Measurements from ENCODE around the gene CCR8. TPM values are rescaled to one million over a fixed set of nuclear protein-coding genes. Genes with fewer than 3 reads are reported as not detected.

CCR8 gene, protein sequence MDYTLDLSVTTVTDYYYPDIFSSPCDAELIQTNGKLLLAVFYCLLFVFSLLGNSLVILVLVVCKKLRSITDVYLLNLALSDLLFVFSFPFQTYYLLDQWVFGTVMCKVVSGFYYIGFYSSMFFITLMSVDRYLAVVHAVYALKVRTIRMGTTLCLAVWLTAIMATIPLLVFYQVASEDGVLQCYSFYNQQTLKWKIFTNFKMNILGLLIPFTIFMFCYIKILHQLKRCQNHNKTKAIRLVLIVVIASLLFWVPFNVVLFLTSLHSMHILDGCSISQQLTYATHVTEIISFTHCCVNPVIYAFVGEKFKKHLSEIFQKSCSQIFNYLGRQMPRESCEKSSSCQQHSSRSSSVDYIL
- polyA plus RNA-seq (2013): 0.07 TPM

DNA sequence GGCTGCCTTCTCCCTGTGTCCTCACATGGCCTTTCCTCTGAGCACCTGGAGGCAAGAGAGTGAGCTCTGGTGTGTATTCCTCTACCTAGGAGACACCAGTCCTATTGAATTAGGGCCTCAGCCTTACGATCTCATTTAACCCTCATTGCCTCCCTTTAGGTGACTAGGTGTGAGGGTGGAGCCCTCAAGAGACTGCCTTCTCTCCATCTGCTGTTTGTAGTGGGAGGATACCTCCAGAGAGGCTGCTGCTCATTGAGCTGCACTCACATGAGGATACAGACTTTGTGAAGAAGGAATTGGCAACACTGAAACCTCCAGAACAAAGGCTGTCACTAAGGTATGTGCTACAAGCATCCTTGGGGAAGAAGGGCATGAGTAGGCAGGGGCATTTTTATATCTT, at the start of gene CCR8:
Gene CCR8 (plus strand): TSS at position 217 of the 400 bp plus-strand sequence. CDS start 2,623 bp downstream, outside the sequence.
- Histone ChIP-seq H3K4me1 (ENCODE audit: control extremely low read depth in 1 of 4, control insufficient read depth in 4 of 4, insufficient read depth in 4 of 4, low read length in 3 of 4) (peaks cover 0 to 6% (median 0%) of the 10 kb centered on the region in 4 experiments), H3K4me3 (ENCODE audit: control insufficient read depth in 1 of 7, extremely low read depth in 1 of 7, insufficient read depth in 4 of 7, low read depth in 2 of 7, low read length in 6 of 7) (no peak within 1 kb of the TSS), H3K36me3 (ENCODE audit: control insufficient read depth in 4 of 4, insufficient read depth in 4 of 4, low read length in 3 of 4) (no peaks in the 10 kb centered on the region), H3K9me3 (ENCODE audit: control extremely low read depth in 1 of 5, control insufficient read depth in 4 of 5, insufficient read depth in 2 of 5, low read depth in 1 of 5, low read length in 4 of 5) (no peaks in the 10 kb centered on the region), H3K27ac (ENCODE audit: insufficient read depth in 1 of 2, low read depth in 1 of 2, low read length in 2 of 2, poor library complexity in 1 of 2, severe bottlenecking in 2 of 2) (no peak within 1 kb of the TSS), H3K27me3 (replicated peaks in 2 of 5; ENCODE audit: control insufficient read depth in 4 of 5, insufficient read depth in 5 of 5, low read length in 4 of 5) (peaks cover 0 to 1% (median 0%) of the 10 kb centered on the region in 5 experiments)
- DNase-seq: no peak
- POLR2A ChIA-PET: no interaction called here
- WGBS (ENCODE audit: insufficient coverage): no CpG with 5 or more reads among the region's 1 CpG
- CTCF ChIA-PET: no interaction called here

DNA sequence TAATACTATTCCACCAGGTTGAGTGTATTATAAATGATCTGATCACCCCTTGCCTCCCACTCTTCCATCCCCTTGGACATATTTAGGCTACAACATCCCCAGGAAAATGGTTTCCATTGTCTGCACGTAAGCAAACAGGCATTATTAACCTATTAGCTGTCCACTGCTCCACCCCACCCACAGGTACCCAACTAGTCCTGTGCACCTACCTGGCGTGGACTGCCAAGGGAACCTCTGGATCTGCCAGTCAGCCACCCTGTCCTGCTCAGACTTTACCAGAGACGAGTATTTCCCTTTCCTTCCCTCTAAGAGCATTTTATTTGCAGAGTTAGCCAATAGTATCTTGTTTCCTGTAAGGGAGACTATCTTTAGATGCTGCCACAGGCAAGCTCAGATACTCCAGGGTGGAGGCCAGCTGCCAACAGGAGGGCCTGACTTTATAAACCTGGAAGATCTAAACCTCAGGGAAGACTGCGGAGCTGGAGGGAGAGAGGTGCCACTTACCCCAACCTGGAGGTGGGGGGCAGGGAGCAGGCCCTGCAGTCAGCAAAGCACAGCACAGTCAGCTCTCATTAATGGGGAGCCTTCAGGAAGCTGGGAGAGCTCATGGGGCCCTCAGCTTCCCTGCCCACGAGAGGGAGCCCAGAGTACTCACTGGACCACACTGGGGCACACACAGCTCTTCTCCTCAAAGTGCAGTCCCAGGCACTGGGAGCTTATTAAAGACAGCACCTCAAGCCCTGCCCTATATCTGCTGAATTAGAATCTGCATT, 49.6 kb upstream of the CCR8 start, which contains the start of gene CX3CR1:
Gene CX3CR1 (minus strand): TSS at position 292 of the 773 bp plus-strand sequence. CDS start 13,527 bp downstream, outside the sequence.
- POLR2A ChIA-PET: no interaction called here

DNA sequence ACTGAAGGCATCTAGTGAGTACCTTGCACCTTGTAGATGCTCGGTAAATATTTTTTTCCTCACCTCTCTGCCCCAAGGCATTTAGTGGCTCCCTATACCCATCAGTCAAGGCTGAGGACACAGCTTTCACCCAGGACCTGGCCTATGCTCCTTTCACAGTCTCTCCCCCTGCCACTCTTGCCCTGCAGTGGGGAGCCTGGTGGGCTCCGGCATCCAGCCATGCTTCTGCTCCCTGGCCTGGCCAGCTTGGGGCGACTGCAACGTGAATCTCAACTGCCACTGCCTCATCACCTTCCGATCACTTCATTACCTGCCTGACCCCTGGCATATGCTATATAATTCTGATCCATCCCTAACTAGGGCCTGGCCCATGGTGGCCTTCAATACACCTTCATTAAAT, 48.9 kb upstream of the CCR8 start:
- H3K4me1 ChIP-seq (ENCODE audit: control extremely low read depth in 1 of 4, control insufficient read depth in 4 of 4, insufficient read depth in 4 of 4, low read length in 3 of 4): peaks cover 2 to 51% (median 26%) of the 10 kb centered on the region in 4 experiments
- WGBS (ENCODE audit: insufficient coverage): 94% methylated on average over 4 of the region's 5 CpGs
- no peaks in the 10 kb centered on the region for H3K36me3 ChIP-seq (ENCODE audit: control insufficient read depth in 4 of 4, insufficient read depth in 4 of 4, low read length in 3 of 4)
- H3K27ac ChIP-seq (ENCODE audit: insufficient read depth in 1 of 2, low read depth in 1 of 2, low read length in 2 of 2, poor library complexity in 1 of 2, severe bottlenecking in 2 of 2): no peak overlapping the region
- H3K4me3 ChIP-seq (ENCODE audit: control insufficient read depth in 1 of 7, extremely low read depth in 1 of 7, insufficient read depth in 4 of 7, low read depth in 2 of 7, low read length in 6 of 7): no peak overlapping the region
- no peaks in the 10 kb centered on the region for H3K27me3 ChIP-seq (replicated peaks in 2 of 5; ENCODE audit: control insufficient read depth in 4 of 5, insufficient read depth in 5 of 5, low read length in 4 of 5)
- no peaks in the 10 kb centered on the region for H3K9me3 ChIP-seq (ENCODE audit: control extremely low read depth in 1 of 5, control insufficient read depth in 4 of 5, insufficient read depth in 2 of 5, low read depth in 1 of 5, low read length in 4 of 5)
- ChIA-PET POLR2A (no interaction called here), CTCF (interaction anchor here (0.6 to 22.0 kb wide), 10 partner anchors 8 to 119 kb away, joined by 3 to 618 read pairs (median 4); partner anchors contain the start of gene XIRP1)
- DNase-seq: no peak

More for the DNA sequence above, 49.6 kb upstream of the CCR8 start, which contains the start of gene CX3CR1:
- CTCF ChIA-PET: interaction anchor here (0.6 to 22.0 kb wide), 15 partner anchors 8 to 1303 kb away, joined by 3 to 618 read pairs (median 4); partner anchors contain the start of gene XIRP1
- Histone ChIP-seq H3K27ac (ENCODE audit: insufficient read depth in 1 of 2, low read depth in 1 of 2, low read length in 2 of 2, poor library complexity in 1 of 2, severe bottlenecking in 2 of 2) (no peak within 1 kb of the TSS), H3K36me3 (ENCODE audit: control insufficient read depth in 4 of 4, insufficient read depth in 4 of 4, low read length in 3 of 4) (no peaks in the 10 kb centered on the region), H3K27me3 (replicated peaks in 2 of 5; ENCODE audit: control insufficient read depth in 4 of 5, insufficient read depth in 5 of 5, low read length in 4 of 5) (no peaks in the 10 kb centered on the region), H3K4me3 (ENCODE audit: control insufficient read depth in 1 of 7, extremely low read depth in 1 of 7, insufficient read depth in 4 of 7, low read depth in 2 of 7, low read length in 6 of 7) (peak within 1 kb of the TSS in 1 of 7 experiments; percentile 3), H3K4me1 (ENCODE audit: control extremely low read depth in 1 of 4, control insufficient read depth in 4 of 4, insufficient read depth in 4 of 4, low read length in 3 of 4) (peaks cover 2 to 51% (median 26%) of the 10 kb centered on the region in 4 experiments), H3K9me3 (ENCODE audit: control extremely low read depth in 1 of 5, control insufficient read depth in 4 of 5, insufficient read depth in 2 of 5, low read depth in 1 of 5, low read length in 4 of 5) (no peaks in the 10 kb centered on the region)
- WGBS (ENCODE audit: insufficient coverage): 49% methylated on average over 3 of the region's 5 CpGs
- no peak for DNase-seq

DNA sequence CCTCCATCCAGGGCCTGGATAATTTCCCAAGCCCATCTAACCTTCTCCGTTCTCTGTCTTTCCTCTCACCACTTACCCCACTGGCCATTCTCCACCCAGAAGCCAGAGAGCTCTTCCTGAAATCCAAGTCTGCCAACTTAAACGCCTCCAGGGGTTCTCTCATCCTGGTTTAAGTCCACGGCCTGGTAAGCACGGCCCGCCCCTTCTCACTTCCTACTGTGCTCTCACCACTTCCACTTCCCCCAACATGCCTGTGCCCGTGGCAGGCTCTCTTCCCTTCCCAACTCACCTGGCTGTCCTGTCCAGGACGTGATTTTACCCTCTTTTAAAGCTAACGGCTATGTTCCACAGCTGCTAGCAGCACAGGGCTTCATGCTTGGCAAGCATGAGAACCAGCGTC, 48.0 kb upstream of the CCR8 start:
- Histone ChIP-seq H3K27me3 (replicated peaks in 2 of 5; ENCODE audit: control insufficient read depth in 4 of 5, insufficient read depth in 5 of 5, low read length in 4 of 5) (no peaks in the 10 kb centered on the region), H3K36me3 (ENCODE audit: control insufficient read depth in 4 of 4, insufficient read depth in 4 of 4, low read length in 3 of 4) (no peaks in the 10 kb centered on the region), H3K4me3 (ENCODE audit: control insufficient read depth in 1 of 7, extremely low read depth in 1 of 7, insufficient read depth in 4 of 7, low read depth in 2 of 7, low read length in 6 of 7) (no peak overlapping the region), H3K27ac (ENCODE audit: insufficient read depth in 1 of 2, low read depth in 1 of 2, low read length in 2 of 2, poor library complexity in 1 of 2, severe bottlenecking in 2 of 2) (no peak overlapping the region), H3K9me3 (ENCODE audit: control extremely low read depth in 1 of 5, control insufficient read depth in 4 of 5, insufficient read depth in 2 of 5, low read depth in 1 of 5, low read length in 4 of 5) (no peaks in the 10 kb centered on the region), H3K4me1 (ENCODE audit: control extremely low read depth in 1 of 4, control insufficient read depth in 4 of 4, insufficient read depth in 4 of 4, low read length in 3 of 4) (peaks cover 0 to 48% (median 26%) of the 10 kb centered on the region in 4 experiments)
- ChIA-PET CTCF (interaction anchor here (1.7 to 22.0 kb wide), 3 partner anchors 10 to 92 kb away, joined by 4 to 618 read pairs (median 13); partner anchors contain the start of gene XIRP1), POLR2A (no interaction called here)
- WGBS (ENCODE audit: insufficient coverage): 67% methylated on average over 7 of the region's 9 CpGs
- DNase-seq: no peak

DNA sequence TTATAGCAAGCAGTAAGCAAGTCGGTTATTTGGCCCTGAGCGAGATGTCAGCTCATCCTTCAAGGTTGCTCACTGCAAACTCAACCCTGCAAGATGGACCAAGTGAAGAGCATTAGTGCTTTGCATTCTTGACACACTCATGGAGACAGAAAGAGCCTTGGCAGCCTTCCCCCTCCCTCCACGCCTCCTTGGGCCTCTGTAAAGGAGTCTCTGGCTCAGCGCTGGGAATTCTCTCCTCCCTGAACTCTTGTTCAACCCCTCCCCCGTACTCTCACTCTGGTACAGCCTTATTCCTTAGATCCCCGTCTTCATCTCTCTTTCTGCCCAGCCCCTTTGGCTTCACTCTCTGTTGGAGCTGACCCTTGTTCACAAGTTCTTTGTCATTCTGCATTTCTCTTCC, 47.5 kb upstream of the CCR8 start:
- ChIA-PET CTCF (interaction anchor here (1.3 to 22.0 kb wide), 3 partner anchors 9 to 155 kb away, joined by 4 to 618 read pairs (median 13); partner anchors contain the start of gene XIRP1), POLR2A (no interaction called here)
- 93% methylated on average over 6 of the region's 6 CpGs for WGBS (ENCODE audit: insufficient coverage)
- DNase-seq: no peak
- no peaks in the 10 kb centered on the region for H3K27me3 ChIP-seq (replicated peaks in 2 of 5; ENCODE audit: control insufficient read depth in 4 of 5, insufficient read depth in 5 of 5, low read length in 4 of 5)
- H3K4me1 ChIP-seq (ENCODE audit: control extremely low read depth in 1 of 4, control insufficient read depth in 4 of 4, insufficient read depth in 4 of 4, low read length in 3 of 4): peaks cover 0 to 43% (median 23%) of the 10 kb centered on the region in 4 experiments
- no peak overlapping the region for H3K4me3 ChIP-seq (ENCODE audit: control insufficient read depth in 1 of 7, extremely low read depth in 1 of 7, insufficient read depth in 4 of 7, low read depth in 2 of 7, low read length in 6 of 7)
- no peaks in the 10 kb centered on the region for H3K9me3 ChIP-seq (ENCODE audit: control extremely low read depth in 1 of 5, control insufficient read depth in 4 of 5, insufficient read depth in 2 of 5, low read depth in 1 of 5, low read length in 4 of 5)
- no peak overlapping the region for H3K27ac ChIP-seq (ENCODE audit: insufficient read depth in 1 of 2, low read depth in 1 of 2, low read length in 2 of 2, poor library complexity in 1 of 2, severe bottlenecking in 2 of 2)
- H3K36me3 ChIP-seq (ENCODE audit: control insufficient read depth in 4 of 4, insufficient read depth in 4 of 4, low read length in 3 of 4): no peaks in the 10 kb centered on the region

DNA sequence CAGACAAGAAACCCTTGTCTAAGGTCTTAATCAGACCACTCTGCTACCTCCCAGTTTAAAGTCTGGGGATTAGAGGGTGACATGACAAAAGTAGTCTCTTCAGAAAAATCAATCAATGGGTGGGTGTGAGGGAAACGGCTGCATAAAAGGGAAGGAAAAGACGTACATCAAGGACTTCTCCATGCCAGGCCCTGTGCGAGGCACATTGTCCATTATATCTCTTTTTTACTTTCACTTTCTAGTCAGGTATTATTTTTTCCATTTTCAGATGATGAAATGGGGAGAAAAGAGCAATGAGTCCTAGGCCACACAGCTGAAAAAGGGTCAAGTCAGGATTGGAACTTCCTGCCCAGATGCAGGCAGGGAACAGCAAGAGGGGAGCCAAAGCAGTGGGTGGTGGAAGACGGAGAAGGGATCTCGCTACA, 45.0 kb upstream of the CCR8 start:
- Histone ChIP-seq H3K9me3 (ENCODE audit: control extremely low read depth in 1 of 5, control insufficient read depth in 4 of 5, insufficient read depth in 2 of 5, low read depth in 1 of 5, low read length in 4 of 5) (no peaks in the 10 kb centered on the region), H3K36me3 (ENCODE audit: control insufficient read depth in 4 of 4, insufficient read depth in 4 of 4, low read length in 3 of 4) (no peaks in the 10 kb centered on the region), H3K27me3 (replicated peaks in 2 of 5; ENCODE audit: control insufficient read depth in 4 of 5, insufficient read depth in 5 of 5, low read length in 4 of 5) (no peaks in the 10 kb centered on the region), H3K27ac (ENCODE audit: insufficient read depth in 1 of 2, low read depth in 1 of 2, low read length in 2 of 2, poor library complexity in 1 of 2, severe bottlenecking in 2 of 2) (no peak overlapping the region), H3K4me3 (ENCODE audit: control insufficient read depth in 1 of 7, extremely low read depth in 1 of 7, insufficient read depth in 4 of 7, low read depth in 2 of 7, low read length in 6 of 7) (peak overlapping the region in 2 of 7 experiments; percentile 23 to 31), H3K4me1 (ENCODE audit: control extremely low read depth in 1 of 4, control insufficient read depth in 4 of 4, insufficient read depth in 4 of 4, low read length in 3 of 4) (peaks cover 0 to 31% (median 19%) of the 10 kb centered on the region in 4 experiments)
- peak in 2 of 3 donors; percentile 65 to 69 for DNase-seq
- CTCF ChIA-PET: interaction anchor here (4.5 to 22.0 kb wide), 3 partner anchors 14 to 156 kb away, joined by 34 to 618 read pairs (median 122); partner anchors contain the start of gene XIRP1
- WGBS (ENCODE audit: insufficient coverage): 100% methylated on average over 2 of the region's 5 CpGs
- POLR2A ChIA-PET: no interaction called here

Measured in common myeloid progenitor, CD34-positive (primary cell).